MCF 10A (cell line): ENCODE measurements around the gene BARX2. TPM values are rescaled to one million over a fixed set of nuclear protein-coding genes. Genes with fewer than 3 reads are reported as not detected.

Experiments used
- BruUV-seq: library from RNA; stranded (reverse); fragments of 400-500 nt; replicated peaks from 2 replicates; lab custom pipeline; 2021; lab: Mats Ljungman, UMichigan
- CTCF ChIA-PET: fragments of 300-600 bp; sonication (Branson Sonifier 250); formaldehyde crosslinking; extraction: SDS; loops from one replicate; lab custom pipeline; 2021; ENCODE audit warnings: antibody characterized with exemption, inconsistent platforms; lab: Yijun Ruan, JAX
- POLR2A ChIA-PET: fragments of 300-600, 350-650 bp; sonication (Branson Sonifier 250); formaldehyde crosslinking; extraction: SDS; loops from one replicate; lab custom pipeline; 2020; ENCODE audit warnings: antibody characterized with exemption, inconsistent platforms; lab: Yijun Ruan, JAX
- DNase-seq: peaks from one replicate; pipeline ENCODE4 v3.0.0-alpha.2; 2018; ENCODE audit not compliant: unreplicated experiment
- H3K27ac Mint-ChIP-seq: one replicate; pipeline ENCODE4 v1.8.0; 2022; ENCODE audit warnings: mild to moderate bottlenecking, low read depth, mixed read lengths; ENCODE audit not compliant: unreplicated experiment
- H3K27me3 Mint-ChIP-seq: one replicate; pipeline ENCODE4 v1.8.0; 2022; ENCODE audit warnings: mixed read lengths; ENCODE audit not compliant: insufficient read depth, unreplicated experiment
- H3K36me3 Mint-ChIP-seq: one replicate; pipeline ENCODE4 v1.8.0; 2022; ENCODE audit warnings: mild to moderate bottlenecking, moderate library complexity, mixed read lengths; ENCODE audit not compliant: insufficient read depth, unreplicated experiment
- H3K4me1 Mint-ChIP-seq: one replicate; pipeline ENCODE4 v1.8.0; 2022; ENCODE audit warnings: mixed read lengths; ENCODE audit not compliant: insufficient read depth, unreplicated experiment
- H3K4me3 Mint-ChIP-seq: one replicate; pipeline ENCODE4 v1.8.0; 2022; ENCODE audit warnings: mild to moderate bottlenecking, moderate library complexity, mixed read lengths; ENCODE audit not compliant: unreplicated experiment
- H3K9me3 Mint-ChIP-seq: one replicate; pipeline ENCODE4 v1.8.0; 2022; ENCODE audit warnings: mixed read lengths; ENCODE audit not compliant: unreplicated experiment
- intact Hi-C: fragments of 100-400 bp; cut with micrococcal nuclease; formaldehyde crosslinking; loops from 2 replicates; pipeline ENCODE4 v1.14.1; 2022
- total RNA-seq: library from RNA; stranded (reverse); gene quantifications from 2 replicates; pipeline ENCODE4 v1.2.3, GENCODE V29; 2022
- TF ChIP-seq, protein P1 (sequence below): fragments of 200-600 bp; IDR thresholded peaks from one replicate; pipeline ENCODE4 v1.8.0; 2022; ENCODE audit warnings: antibody characterized with exemption, mild to moderate bottlenecking; ENCODE audit not compliant: unreplicated experiment

BARX2 gene
- total RNA-seq, 1 experiment from 2014 or later, result not detected

- BruUV-seq, result no TSS peak
- CTCF ChIA-PET, result interaction anchor here (1.9 to 2.0 kb wide), 3 partner anchors 10 to 365 kb away, joined by 5 to 13 read pairs (median 9); partner anchors contain the start of gene BARX2
- intact Hi-C loops, result no loop called here
- TF ChIP-seq, protein P1, sequence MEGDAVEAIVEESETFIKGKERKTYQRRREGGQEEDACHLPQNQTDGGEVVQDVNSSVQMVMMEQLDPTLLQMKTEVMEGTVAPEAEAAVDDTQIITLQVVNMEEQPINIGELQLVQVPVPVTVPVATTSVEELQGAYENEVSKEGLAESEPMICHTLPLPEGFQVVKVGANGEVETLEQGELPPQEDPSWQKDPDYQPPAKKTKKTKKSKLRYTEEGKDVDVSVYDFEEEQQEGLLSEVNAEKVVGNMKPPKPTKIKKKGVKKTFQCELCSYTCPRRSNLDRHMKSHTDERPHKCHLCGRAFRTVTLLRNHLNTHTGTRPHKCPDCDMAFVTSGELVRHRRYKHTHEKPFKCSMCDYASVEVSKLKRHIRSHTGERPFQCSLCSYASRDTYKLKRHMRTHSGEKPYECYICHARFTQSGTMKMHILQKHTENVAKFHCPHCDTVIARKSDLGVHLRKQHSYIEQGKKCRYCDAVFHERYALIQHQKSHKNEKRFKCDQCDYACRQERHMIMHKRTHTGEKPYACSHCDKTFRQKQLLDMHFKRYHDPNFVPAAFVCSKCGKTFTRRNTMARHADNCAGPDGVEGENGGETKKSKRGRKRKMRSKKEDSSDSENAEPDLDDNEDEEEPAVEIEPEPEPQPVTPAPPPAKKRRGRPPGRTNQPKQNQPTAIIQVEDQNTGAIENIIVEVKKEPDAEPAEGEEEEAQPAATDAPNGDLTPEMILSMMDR, result no peak
- Mint-ChIP-seq H3K9me3 (no peaks in the 10 kb centered on the region), H3K27me3 (peaks cover 85% of the 10 kb centered on the region), H3K4me1 (no peaks in the 10 kb centered on the region), H3K36me3 (no peaks in the 10 kb centered on the region), H3K4me3 (no peak overlapping the region), H3K27ac (no peak overlapping the region)
- no peak for DNase-seq
- POLR2A ChIA-PET, result no interaction called here
Observed at GRCh38 chr11:129385801-129386200, 10.2 kb downstream of the BARX2 start.

GRCh38 chr11:129386795-129387397 lies 11.2 kb downstream of the BARX2 start:
- TF ChIP-seq, protein P1, result no peak
- Mint-ChIP-seq H3K4me1 (no peaks in the 10 kb centered on the region), H3K4me3 (no peak overlapping the region), H3K27me3 (peaks cover 76% of the 10 kb centered on the region), H3K36me3 (no peaks in the 10 kb centered on the region), H3K9me3 (no peaks in the 10 kb centered on the region), H3K27ac (no peak overlapping the region)
- intact Hi-C loops, result no loop called here
- POLR2A ChIA-PET, result interaction anchor here (0.6 kb wide), 1 partner anchor 474 kb away, joined by 3 read pairs; no protein-coding TSS in a partner anchor
- no peak for DNase-seq
- CTCF ChIA-PET, result interaction anchor here (0.6 to 1.9 kb wide), 3 partner anchors 11 to 364 kb away, joined by 4 to 5 read pairs (median 4); no protein-coding TSS in a partner anchor
- no TSS peak for BruUV-seq

DNA sequence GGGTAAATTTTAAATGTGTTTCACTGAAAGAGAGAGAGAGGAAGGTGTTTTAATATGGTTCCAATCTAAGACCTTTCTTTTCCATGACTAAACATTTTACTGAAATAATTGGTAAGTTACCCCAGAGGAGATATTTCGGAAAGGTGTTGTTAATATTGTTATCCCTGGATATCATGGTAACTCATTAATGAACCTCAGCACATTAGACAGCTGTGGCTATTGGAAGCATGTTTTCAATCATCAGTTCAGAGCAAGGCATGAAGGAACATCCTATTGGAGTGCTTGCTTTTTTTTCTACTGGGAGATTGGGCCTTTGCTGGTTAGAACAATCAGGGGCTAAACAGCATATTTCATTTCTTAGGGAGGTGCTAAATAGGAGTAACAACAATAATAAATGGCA lies 11.8 kb downstream of the BARX2 start:
- intact Hi-C loops, result no loop called here
- CTCF ChIA-PET, result interaction anchor here (1.1 to 1.9 kb wide), 2 partner anchors 24 to 363 kb away, joined by 4 to 5 read pairs; no protein-coding TSS in a partner anchor
- POLR2A ChIA-PET, result interaction anchor here (0.6 kb wide), 1 partner anchor 475 kb away, joined by 3 read pairs; no protein-coding TSS in a partner anchor
- Mint-ChIP-seq H3K27ac (no peak overlapping the region), H3K27me3 (peaks cover 71% of the 10 kb centered on the region), H3K4me1 (no peaks in the 10 kb centered on the region), H3K36me3 (no peaks in the 10 kb centered on the region), H3K4me3 (no peak overlapping the region), H3K9me3 (no peaks in the 10 kb centered on the region)
- TF ChIP-seq, protein P1, result no peak
- no peak for DNase-seq
- BruUV-seq, result no TSS peak

GRCh38 chr11:129388824-129389223 lies 13.2 kb downstream of the BARX2 start:
- H3K4me1 Mint-ChIP-seq, result no peaks in the 10 kb centered on the region

More at GRCh38 chr11:129388824-129389223, 13.2 kb downstream of the BARX2 start:
- DNase-seq, result no peak
- no peaks in the 10 kb centered on the region for H3K36me3 Mint-ChIP-seq
- CTCF ChIA-PET, result interaction anchor here (0.7 to 2.5 kb wide), 2 partner anchors 13 to 141 kb away, joined by 3 to 12 read pairs; partner anchors contain the start of gene BARX2
- POLR2A ChIA-PET, result interaction anchor here (0.7 kb wide), 1 partner anchor 520 kb away, joined by 4 read pairs; no protein-coding TSS in a partner anchor
- intact Hi-C loops, result no loop called here
- H3K27ac Mint-ChIP-seq, result no peak overlapping the region
- H3K4me3 Mint-ChIP-seq, result no peak overlapping the region
- BruUV-seq, result no TSS peak
- H3K9me3 Mint-ChIP-seq, result no peaks in the 10 kb centered on the region
- TF ChIP-seq, protein P1, result no peak
- peaks cover 57% of the 10 kb centered on the region for H3K27me3 Mint-ChIP-seq
